ENCODE data around the gene BIRC5.
"Not testable (repeated sequence)": the region's sequence is repeated elsewhere in the genome, so short reads cannot be mapped to it uniquely, and the experiment has no call there.

The BIRC5 gene

GRCh38 chr17:78224231-78225087 is 10.4 kb downstream of the BIRC5 start:
- DNase-seq (ENCODE audit: low read depth, low spot score) = no peak

DNA sequence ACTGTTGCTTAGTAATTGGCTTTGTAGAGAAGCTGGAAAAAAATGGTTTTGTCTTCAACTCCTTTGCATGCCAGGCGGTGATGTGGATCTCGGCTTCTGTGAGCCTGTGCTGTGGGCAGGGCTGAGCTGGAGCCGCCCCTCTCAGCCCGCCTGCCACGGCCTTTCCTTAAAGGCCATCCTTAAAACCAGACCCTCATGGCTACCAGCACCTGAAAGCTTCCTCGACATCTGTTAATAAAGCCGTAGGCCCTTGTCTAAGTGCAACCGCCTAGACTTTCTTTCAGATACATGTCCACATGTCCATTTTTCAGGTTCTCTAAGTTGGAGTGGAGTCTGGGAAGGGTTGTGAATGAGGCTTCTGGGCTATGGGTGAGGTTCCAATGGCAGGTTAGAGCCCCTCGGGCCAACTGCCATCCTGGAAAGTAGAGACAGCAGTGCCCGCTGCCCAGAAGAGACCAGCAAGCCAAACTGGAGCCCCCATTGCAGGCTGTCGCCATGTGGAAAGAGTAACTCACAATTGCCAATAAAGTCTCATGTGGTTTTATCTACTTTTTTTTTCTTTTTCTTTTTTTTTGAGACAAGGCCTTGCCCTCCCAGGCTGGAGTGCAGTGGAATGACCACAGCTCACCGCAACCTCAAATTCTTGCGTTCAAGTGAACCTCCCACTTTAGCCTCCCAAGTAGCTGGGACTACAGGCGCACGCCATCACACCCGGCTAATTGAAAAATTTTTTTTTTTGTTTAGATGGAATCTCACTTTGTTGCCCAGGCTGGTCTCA is 11.2 kb downstream of the BIRC5 start:
- DNase-seq (ENCODE audit: low read depth, low spot score) = no peak

- no peak for DNase-seq (ENCODE audit: low read depth, low spot score)
Observed at GRCh38 chr17:78226055-78226758, 12.2 kb downstream of the BIRC5 start.

- no peak for DNase-seq (ENCODE audit: low read depth, low spot score)
Observed at GRCh38 chr17:78226759-78227454, 12.9 kb downstream of the BIRC5 start.

GRCh38 chr17:78227455-78227916 is 13.4 kb downstream of the BIRC5 start:
- no peak for DNase-seq (ENCODE audit: low read depth, low spot score)

- no peak for DNase-seq (ENCODE audit: low read depth, low spot score)
Observed at GRCh38 chr17:78228176-78228575, 14.1 kb downstream of the BIRC5 start.

- no peak for DNase-seq (ENCODE audit: low read depth, low spot score)
Observed at GRCh38 chr17:78230252-78230962, 16.4 kb downstream of the BIRC5 start.

DNA sequence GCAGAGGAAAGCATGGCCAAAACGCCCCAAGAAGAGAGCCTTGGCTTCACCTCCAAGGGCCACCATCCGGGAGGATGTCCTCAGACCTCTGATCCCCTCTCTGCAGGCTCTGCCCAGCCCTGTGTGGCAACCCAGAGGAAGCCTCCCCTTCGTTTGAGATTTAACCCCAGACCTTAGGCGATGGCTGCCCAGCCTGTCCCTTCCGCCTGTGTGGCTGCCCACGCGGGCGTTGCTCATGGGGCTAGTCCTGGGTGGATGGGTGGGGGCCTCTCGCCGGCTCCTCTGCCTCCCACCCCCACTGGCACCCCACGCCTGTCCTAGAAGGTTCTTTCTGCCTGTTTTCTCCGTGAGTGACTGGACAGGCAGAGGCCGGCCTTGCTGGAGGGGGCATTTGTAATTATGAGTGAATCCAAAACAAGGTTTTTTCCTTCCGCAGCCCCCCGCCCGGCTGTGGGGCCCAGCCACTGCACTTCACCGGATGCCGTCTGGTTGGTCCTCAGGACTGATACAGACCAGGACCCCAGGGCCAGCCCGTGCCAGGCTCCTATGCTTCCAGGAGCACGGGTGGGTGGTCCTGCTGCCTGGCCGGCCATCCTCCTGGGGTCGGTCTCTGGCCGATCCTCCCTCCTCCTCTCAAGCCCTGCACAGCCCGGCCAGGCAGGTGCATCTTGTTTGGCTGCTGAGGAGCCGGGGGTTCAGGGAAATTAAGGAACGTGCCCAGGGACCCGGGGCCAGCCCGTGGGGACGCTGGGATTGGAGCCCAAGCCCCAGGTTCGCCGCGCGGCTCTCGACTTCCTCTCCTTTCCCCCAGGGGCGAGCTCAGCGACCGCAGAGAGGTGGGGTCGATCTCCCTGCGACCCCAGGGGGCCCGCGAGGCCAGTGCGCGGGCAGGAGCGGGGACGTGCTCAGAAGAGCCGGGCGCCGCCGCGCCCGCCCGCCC is 17.2 kb downstream of the BIRC5 start, which contains the start of gene TMEM235:
TMEM235 (plus strand) TSS at position 636 of the 940 bp plus-strand sequence. CDS start 393 bp downstream, outside the sequence.
- DNase-seq (ENCODE audit: low read depth, low spot score) = no peak

DNA sequence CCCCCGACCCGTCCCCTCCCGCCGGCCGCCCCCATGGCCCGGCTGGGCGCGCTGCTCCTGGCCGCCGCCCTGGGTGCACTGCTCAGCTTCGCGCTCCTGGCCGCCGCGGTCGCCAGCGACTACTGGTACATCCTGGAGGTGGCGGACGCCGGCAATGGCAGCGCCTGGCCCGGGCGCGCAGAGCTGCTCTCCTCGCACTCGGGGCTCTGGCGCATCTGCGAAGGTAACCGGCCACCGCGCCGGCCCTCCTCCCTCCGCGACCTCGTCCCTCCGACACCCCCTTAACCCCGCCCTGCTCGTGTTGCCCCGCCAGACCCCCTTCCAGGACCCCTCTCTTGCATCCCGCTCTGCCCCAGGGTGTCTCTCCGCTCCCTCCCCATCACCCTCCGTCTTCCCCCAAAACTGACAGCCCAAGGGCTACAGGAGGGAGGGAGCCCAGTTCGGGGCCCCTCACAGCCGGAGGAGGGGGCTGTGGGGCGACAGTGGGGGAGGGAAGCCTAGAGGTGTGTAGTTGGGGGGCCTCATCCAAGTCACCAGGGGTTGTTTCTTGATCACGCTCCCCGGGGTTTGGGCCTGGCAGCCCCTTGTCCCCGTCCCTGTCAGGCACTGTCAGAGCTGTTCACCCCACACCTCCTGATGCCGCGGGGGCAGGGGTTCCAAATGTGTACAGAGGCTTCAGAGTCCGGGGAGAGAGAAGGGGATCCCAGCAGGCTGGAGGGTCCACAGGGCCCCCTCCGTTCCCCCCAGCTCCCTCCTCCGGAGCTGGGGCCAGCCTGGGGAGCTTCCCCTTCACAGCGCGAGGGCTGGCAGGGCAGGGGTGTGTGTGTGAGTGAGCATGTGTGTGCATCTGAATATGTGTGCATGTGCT is 18.2 kb downstream of the BIRC5 start:
- no peak for DNase-seq (ENCODE audit: low read depth, low spot score)

- no peak for DNase-seq (ENCODE audit: low read depth, low spot score)
Observed at GRCh38 chr17:78232859-78233173, 18.8 kb downstream of the BIRC5 start.

DNA sequence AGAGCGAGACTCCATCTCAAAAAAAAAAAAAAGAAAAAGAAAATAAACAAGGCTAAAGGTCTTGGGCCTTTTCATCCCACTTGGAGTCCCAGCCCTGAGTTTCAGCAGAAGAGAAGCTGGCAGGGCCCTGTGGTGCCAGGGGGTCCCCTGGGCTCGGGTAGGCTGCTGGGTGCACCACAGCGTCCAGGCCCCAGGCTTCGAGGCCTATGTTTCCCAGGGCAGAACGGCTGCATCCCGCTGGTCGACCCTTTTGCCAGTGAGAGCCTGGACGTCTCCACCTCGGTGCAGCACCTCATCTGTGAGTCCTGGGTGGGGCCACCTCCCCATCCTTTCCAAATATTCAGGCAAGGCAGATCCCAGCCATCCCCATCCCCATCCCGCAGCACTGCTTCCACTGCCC is 19.6 kb downstream of the BIRC5 start:
- no peak for DNase-seq (ENCODE audit: low read depth, low spot score)

DNA sequence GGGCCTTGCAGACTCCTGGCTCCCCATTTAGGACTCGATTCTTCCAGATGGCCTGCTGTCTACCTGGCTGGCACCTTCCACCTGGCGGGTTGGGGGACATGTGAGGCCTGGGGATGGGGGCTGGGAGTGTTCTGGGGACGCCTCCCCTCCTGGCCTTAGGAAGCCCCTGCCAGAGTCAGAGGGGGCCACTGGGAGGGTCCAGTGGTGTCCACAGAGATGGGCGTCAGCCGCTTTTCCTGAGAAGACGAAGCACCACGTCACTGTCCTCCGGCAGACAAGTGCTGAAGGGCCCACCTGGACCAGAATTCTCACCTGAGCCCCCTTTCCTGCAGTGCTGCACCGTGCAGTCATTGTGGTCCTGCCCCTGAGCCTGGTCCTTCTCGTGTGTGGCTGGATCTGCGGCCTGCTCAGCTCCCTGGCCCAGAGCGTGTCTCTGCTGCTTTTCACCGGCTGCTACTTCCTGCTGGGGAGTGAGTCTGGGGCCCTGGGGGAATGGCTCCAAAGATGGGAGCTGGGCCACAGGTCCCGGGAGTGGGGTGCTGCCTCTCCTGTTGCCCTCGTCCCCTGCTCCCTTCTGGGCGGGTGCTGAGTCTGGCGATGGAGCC is 20.3 kb downstream of the BIRC5 start:
- DNase-seq (ENCODE audit: low read depth, low spot score) = no peak

- not testable (repeated sequence) for DNase-seq (ENCODE audit: low read depth, low spot score)
Observed at GRCh38 chr17:78235022-78235421, 21.0 kb downstream of the BIRC5 start.

- no peak for DNase-seq (ENCODE audit: low read depth, low spot score)
Observed at GRCh38 chr17:78235885-78236284, 21.8 kb downstream of the BIRC5 start.

DNA sequence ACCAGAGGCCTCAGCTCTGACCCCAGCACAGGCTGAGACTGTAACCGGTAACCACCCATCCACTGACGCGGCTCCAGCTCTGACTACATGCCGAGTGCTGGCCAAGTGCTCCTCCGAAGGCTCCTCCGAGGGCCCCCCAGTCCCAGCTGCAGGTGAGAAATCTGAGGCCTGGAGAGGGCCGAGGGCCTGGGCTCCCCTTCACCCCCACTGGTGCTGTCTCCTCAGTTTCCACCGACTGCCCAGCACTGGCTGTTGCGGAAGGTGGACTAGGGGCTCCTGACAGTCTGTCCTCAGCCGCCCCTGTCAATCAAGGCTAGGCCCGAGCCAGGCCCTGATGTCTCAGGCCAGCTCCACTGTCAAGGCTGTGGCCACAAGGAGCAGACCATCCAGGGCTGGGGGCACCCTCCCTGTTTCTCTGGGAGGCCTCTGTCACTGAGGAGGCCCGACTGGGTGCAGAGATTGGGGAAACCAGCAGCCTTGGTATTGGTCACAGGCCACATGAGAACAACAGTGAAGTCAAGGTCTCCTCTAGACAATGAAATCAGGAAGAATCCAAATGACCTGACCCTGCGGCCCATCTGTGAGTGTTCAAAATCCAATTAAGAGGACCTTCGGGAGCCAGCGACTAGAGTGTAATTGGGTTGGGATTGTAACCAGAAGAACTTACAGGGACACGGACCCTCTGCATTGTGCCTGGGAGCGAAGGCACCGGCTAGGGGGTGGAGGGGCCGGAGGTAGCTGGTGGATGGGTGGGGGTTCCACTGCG is 22.5 kb downstream of the BIRC5 start:
- DNase-seq (ENCODE audit: low read depth, low spot score) = no peak

GRCh38 chr17:78237401-78238012 is 23.5 kb downstream of the BIRC5 start:
- no peak for DNase-seq (ENCODE audit: low read depth, low spot score)

GRCh38 chr17:78238823-78239488 is 24.9 kb downstream of the BIRC5 start:
- no peak for DNase-seq (ENCODE audit: low read depth, low spot score)

All from smooth muscle cell of the brain vasculature (primary cell).